UCSD-AML1 (cell line): ENCODE measurements around the gene MRTFB.

ENCODE experiments used
- DNase-seq: peaks from one replicate; lab custom pipeline; 2025; ENCODE audit not compliant: unreplicated experiment; lab: John Stamatoyannopoulos, UW

Gene MRTFB

DNA sequence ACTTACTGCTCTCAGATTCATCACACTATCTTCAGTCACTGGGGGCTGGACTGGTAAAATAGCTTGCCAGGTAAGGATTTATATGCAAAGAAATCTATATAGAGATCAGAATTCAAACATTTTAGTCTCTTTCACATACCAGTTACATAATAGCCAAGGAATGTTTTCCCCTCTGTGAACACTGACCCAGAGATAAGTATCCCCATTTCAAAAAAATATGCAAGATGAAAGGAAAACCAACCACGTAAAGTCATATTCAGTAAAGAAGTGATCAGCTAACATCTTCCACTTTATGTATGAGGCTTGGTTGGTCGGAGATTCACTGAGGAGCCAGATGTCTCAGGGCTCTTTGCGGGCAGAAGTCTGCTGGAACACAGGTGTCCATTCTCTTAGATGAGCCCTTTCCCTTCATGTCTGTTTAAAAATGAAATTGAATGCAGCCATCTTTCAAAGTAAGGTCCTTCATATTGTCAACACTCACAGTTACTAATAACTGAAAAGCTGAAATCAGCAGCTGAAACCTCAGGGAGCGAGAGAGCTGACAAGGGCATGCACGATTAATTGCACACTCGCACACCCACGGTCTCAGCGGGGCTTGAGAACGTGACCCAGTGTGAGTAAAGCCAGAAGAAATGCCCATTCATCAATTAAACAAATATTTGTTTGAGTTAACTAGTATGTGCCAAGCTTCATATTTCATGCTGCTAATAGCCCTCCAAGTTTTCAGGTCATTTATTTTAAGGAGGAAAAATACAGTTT, 161.2 kb downstream of the MRTFB start:
- no peak for DNase-seq

DNA sequence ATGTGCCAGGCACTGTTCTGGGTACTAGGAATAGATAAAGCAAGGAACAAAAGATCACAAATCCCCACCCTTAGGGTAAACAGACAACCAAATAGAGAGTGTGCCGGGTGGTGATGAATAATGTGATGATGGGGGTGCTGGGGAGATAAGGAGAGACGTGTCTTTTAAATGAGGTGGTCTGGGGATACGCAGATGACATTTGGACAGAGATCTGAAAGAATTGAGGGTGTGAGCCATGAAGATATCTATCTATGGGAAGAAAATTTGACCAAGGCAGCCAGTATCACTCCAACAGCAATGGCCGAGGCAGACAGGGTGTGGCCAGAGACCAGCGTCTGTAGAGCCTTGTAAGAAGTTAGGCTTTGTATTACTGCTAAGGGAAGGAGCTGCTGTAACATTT, 165.3 kb downstream of the MRTFB start:
- no peak for DNase-seq

GRCh38 chr16:14238756-14239155, 167.6 kb downstream of the MRTFB start:
- DNase-seq: no peak

DNA sequence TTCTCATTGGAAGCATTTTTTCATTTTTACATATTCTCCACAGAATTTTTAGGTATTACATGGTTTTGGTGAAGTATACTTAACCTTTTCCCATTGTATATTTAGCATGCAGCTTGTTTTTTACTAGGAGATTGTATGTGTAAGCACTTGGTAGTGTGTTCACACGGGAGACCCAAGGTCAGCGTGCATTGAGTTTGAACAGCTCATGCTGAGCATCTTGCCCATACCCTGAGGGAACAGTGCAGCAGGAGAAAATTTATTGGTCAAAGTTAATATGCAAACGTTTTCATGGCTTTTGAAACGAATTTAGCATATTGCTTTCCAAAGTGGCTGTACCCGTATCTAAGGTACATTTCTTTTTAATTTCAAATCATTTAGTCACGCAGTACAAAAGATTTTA, 168.7 kb downstream of the MRTFB start:
- no peak for DNase-seq

DNA sequence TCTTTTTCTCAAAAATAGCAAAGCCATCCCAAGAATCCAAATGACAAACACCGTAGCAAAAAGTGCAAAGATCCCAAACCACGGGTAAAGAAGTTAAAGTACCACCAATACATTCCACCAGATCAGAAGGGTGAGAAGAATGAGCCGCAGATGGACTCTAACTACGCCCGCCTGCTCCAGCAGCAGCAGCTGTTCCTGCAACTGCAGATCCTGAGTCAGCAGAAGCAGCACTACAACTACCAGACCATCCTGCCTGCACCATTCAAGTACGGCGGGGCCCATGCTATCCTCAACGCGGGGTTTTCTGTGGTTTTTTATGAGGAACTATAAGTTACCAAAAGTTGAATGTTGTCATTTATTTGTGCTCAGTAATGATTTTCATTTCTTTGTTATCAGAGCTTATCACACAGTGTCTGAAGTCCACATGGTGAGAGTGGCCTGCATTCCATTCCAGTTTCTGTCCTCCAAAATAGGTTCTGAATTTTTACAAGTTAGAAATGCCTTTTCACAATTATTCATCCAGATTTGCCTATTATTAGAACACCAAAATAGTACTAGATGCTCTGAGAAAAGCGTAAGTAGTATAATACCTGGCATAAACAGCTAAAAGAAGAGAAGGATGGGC, 169.2 kb downstream of the MRTFB start:
- DNase-seq: no peak

DNA sequence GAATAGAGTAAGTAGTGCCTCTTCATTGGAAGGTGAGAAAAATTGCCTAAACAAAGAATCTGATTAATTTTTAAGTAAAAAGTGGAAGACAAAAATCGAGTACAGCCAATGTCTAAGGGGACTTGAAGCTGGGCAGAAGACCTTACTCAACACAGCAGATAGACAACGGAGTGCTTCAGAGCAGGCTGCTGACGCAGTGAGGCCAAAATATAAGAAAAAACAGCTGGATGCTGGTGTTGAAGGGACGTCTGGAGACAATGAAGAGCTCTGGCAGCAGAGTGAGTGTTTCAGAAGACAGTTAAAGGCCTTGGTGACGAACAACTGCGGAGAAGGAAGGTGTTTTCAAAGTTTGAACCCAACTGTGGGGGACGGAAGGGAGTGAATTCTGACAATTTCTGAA, 169.8 kb downstream of the MRTFB start:
- no peak for DNase-seq

DNA sequence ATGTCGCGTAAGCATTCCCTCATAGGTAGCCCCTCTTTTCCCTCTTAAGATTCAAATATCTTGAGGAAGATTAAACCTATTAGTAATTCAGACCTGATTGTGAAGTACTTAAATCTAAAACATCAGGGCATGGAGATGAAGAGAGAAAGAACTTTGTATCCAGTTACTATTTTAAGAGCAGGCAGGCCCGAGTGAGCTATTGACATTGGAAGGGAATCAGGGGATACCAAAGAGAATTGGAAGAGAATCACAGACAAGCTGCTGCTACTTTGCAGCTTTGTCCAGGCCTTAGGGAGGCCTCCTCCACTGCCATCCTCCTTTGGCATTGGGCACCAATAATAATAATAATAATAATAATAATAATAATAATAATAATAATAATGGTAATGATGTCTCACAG, 170.5 kb downstream of the MRTFB start:
- DNase-seq: no peak

DNA sequence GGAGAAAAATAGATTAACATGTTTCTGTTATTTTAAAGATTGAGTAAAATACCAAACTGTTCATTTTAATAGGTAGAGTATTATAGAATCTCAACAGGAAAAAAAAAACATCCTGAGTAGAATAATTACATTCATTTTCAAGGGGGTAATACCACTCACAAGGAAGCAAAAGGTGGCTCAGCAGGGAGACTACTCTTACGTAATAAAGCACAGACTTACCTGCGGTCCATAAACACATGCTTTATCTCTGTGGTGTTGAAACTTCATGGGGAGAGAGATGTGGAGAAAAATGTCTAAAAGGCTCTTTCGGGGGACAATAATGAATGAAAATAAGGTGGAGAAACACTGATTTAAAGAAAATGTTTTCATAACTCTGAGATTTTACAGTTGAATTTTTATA, 171.7 kb downstream of the MRTFB start:
- no peak for DNase-seq

- DNase-seq: no peak
These were observed 173.3 kb downstream of the MRTFB start for GRCh38 chr16:14244196-14245010.

GRCh38 chr16:14248791-14249190, 177.7 kb downstream of the MRTFB start:
- no peak for DNase-seq

GRCh38 chr16:14249291-14250032, 178.3 kb downstream of the MRTFB start:
- DNase-seq: no peak

- no peak for DNase-seq
These were observed 180.3 kb downstream of the MRTFB start for GRCh38 chr16:14251419-14251818.

GRCh38 chr16:14252860-14253259, 181.7 kb downstream of the MRTFB start:
- no peak for DNase-seq

DNA sequence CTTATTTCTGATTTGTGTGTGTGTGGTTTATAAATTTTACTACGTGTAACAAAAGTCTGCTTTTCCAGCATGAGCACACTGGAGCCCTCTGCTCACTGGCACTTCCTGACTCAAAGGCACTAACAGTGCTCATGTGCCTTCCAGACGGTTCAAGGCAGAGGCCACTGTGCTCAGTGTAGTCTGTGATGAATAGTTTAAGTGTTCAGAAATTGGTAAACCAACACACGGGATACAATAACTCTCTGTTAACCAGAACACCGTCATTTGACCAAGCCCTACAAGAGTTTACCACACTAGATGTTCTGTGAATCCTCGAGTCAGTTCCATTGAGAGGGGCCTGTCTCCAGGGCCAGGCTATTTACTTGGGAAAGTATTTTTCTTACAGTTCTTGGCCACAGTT, 191.9 kb downstream of the MRTFB start:
- DNase-seq: no peak

- DNase-seq: no peak
These were observed 192.7 kb downstream of the MRTFB start for GRCh38 chr16:14263769-14264168.

DNA sequence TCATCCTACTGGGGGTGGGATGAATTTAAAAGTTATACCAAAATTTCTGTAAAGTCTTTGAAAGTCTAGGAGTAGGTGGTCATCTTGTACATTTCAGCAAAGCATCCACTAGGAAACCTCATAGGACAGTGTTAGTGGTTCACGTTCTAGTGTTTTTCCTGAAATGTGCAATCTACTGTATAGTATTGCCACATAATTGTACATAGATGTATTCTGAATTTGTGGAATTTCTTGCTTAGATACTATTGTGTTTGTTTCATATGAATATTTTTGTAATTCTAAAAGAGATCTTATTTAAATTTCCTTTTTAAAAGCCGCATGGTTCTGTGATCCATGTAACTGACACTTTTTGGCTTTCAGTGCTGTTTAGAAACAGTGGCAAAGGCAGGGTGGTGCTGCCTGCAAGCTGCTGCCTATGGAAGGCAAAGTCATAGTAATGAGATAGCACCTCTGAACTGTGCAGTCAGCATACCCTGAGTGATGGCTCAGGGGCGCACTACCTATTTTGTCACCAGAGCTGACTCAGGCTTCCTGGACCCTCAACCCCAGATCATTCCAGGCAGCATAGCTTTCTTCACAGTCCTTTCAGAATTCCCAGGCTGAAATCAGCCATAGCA, 193.3 kb downstream of the MRTFB start:
- DNase-seq: no peak

DNA sequence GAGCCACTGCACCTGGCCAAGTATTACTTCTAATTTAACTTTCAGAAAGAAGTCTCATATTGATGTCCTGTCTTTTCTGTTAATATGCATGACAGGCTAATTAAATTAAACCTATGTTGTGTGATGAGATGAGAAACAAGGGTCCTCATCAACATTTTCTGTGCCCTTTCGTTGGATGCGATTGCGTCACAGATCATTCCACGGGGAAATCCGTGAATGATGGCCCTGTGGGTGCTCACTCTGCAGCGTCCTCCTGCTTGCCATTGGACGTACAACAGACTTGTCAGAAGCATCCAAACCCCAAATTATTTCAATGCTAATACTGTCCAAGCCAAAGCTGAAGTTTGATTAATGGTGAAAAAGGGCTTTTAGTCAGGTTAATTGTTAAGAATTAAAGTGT, 197.0 kb downstream of the MRTFB start:
- DNase-seq: no peak

DNA sequence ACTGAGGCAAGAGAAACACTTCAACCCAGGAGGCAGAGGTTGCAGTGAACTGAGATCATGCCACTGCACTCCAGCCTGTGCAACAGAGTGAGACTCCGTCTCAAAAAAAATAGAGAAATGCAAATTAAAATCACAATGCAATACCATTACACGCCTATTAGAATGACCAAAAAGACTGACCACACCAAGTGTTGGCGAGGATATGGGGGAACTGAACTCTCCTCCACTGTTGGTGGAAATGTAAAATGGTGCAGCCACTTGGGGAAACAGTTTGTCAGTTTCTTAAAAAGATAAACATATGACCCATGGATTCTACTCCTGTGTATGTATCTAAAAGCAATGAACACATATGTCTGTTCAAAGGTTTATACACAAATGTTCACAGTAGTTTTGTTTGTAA, 204.8 kb downstream of the MRTFB start:
- no peak for DNase-seq

- no peak for DNase-seq
These were observed 207.6 kb downstream of the MRTFB start for GRCh38 chr16:14278749-14279148.

DNA sequence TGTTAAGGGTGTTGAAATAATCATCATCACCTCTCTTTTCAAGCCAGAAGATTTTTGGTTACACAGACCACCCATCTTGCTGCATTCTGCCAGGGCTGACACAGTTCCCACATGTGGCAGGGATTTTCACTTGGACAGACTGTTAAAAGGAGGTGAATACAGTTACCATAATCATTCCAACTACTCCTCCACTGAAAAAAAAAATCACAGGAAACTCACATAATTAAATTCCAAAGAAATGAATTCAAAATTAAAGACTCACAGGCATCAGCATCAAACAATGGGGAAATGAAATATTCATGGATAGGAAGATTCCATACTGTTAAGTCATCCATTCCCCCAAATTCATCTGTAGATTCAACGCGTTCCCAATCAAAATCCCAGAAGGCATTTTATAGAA, 209.4 kb downstream of the MRTFB start:
- DNase-seq: no peak

GRCh38 chr16:14283786-14284185, 212.7 kb downstream of the MRTFB start:
- DNase-seq: no peak
